Tibial artery (tissue), 4 donors: ENCODE measurements around the gene LRCH2.

Experiments used
- DNase-seq, 2 donors: peaks; one replicate each; pipeline ENCODE4 v3.0.0-alpha.2; 2019
- H3K27ac ChIP-seq, 2 donors: fragments of 200-600 bp; sonication (generic) in 1 of 2; 1 replicate in 1 of 2; 2 replicates in 1 of 2; pipeline ENCODE4 v1.5.1; 2018 to 2019; ENCODE audit warnings: mild to moderate bottlenecking in 1 of 2
- H3K27me3 ChIP-seq, 2 donors: fragments of 200-600 bp; sonication (generic) in 1 of 2; one replicate each; pipeline versions ENCODE4 v1.5.1 to v1.6.0; 2016 to 2019
- H3K36me3 ChIP-seq, 3 donors: fragments of 200-600 bp; sonication (generic) in 2 of 3; one replicate each; pipeline ENCODE4 v1.5.1; 2016 to 2019; ENCODE audit warnings: mild to moderate bottlenecking in 2 of 3
- H3K4me1 ChIP-seq, 4 donors: fragments of 200-600 bp; sonication (generic) in 2 of 4; 1 replicate in 3 of 4; 2 replicates in 1 of 4; pipeline ENCODE4 v1.5.1; 2016 to 2019
- H3K4me3 ChIP-seq, 2 donors: fragments of 200-600 bp; sonication (generic) in 1 of 2; 1 replicate in 1 of 2; 2 replicates in 1 of 2; pipeline ENCODE4 v1.5.1; 2018 to 2019; ENCODE audit warnings: mild to moderate bottlenecking in 2 of 2
- H3K9me3 ChIP-seq, 3 donors: fragments of 200-600 bp; sonication (generic) in 1 of 3; one replicate each; pipeline ENCODE4 v1.5.1; 2016 to 2019
- CTCF ChIP-seq, 2 experiments: fragments of 200-600 bp in 1 of 2; fragments of 450-650 bp in 1 of 2; IDR thresholded peaks; one replicate each; pipeline ENCODE4 v1.5.1; 2017 to 2019; ENCODE audit warnings: antibody characterized with exemption in 2 of 2, mild to moderate bottlenecking in 1 of 2, moderate library complexity in 1 of 2
- intact Hi-C: fragments of 100-400 bp; cut with DNase I; formaldehyde crosslinking; loops from one replicate; pipeline ENCODE4 v1.15.0; 2023; ENCODE audit warnings: low total_unique reads

LRCH2 gene

GRCh38 chrX:115183980-115184379 is 49.9 kb downstream of the LRCH2 start:
- intact Hi-C loops: no loop called here
- no peaks in the 10 kb centered on the region for H3K36me3 ChIP-seq
- no peak overlapping the region for H3K4me3 ChIP-seq
- TF ChIP-seq CTCF (IDR thresholded peaks at IDR 0.05): no peak
- DNase-seq: no peak
- no peaks in the 10 kb centered on the region for H3K4me1 ChIP-seq
- no peak overlapping the region for H3K27ac ChIP-seq
- H3K27me3 ChIP-seq: no peaks in the 10 kb centered on the region
- no peaks in the 10 kb centered on the region for H3K9me3 ChIP-seq

- no peaks in the 10 kb centered on the region for H3K36me3 ChIP-seq
- no peaks in the 10 kb centered on the region for H3K4me1 ChIP-seq
- H3K27me3 ChIP-seq: no peaks in the 10 kb centered on the region
- no peaks in the 10 kb centered on the region for H3K9me3 ChIP-seq
- H3K4me3 ChIP-seq: no peak overlapping the region
- H3K27ac ChIP-seq: no peak overlapping the region
- no peak for TF ChIP-seq CTCF (IDR thresholded peaks at IDR 0.05)
- intact Hi-C loops: no loop called here
- no peak for DNase-seq
Observed at GRCh38 chrX:115178473-115178872, 55.4 kb downstream of the LRCH2 start.

GRCh38 chrX:115177932-115178331 is 56.0 kb downstream of the LRCH2 start:
- Histone ChIP-seq H3K9me3 (no peaks in the 10 kb centered on the region), H3K4me3 (no peak overlapping the region), H3K27me3 (no peaks in the 10 kb centered on the region), H3K4me1 (no peaks in the 10 kb centered on the region), H3K36me3 (no peaks in the 10 kb centered on the region), H3K27ac (no peak overlapping the region)
- no peak for TF ChIP-seq CTCF (IDR thresholded peaks at IDR 0.05)
- no peak for DNase-seq
- intact Hi-C loops: no loop called here

GRCh38 chrX:115174548-115174947 is 59.3 kb downstream of the LRCH2 start:
- intact Hi-C loops: no loop called here
- Histone ChIP-seq H3K4me3 (no peak overlapping the region), H3K9me3 (no peaks in the 10 kb centered on the region), H3K27ac (no peak overlapping the region), H3K36me3 (peaks cover 0 to 3% (median 0%) of the 10 kb centered on the region in 3 donors), H3K4me1 (no peaks in the 10 kb centered on the region), H3K27me3 (no peaks in the 10 kb centered on the region)
- TF ChIP-seq CTCF (IDR thresholded peaks at IDR 0.05): no peak
- no peak for DNase-seq

GRCh38 chrX:115173181-115173580 is 60.7 kb downstream of the LRCH2 start:
- H3K9me3 ChIP-seq: no peaks in the 10 kb centered on the region
- peaks cover 0 to 3% (median 0%) of the 10 kb centered on the region in 3 donors for H3K36me3 ChIP-seq
- intact Hi-C loops: no loop called here
- H3K27me3 ChIP-seq: no peaks in the 10 kb centered on the region
- TF ChIP-seq CTCF (IDR thresholded peaks at IDR 0.05): no peak
- H3K4me3 ChIP-seq: no peak overlapping the region
- no peak for DNase-seq
- H3K27ac ChIP-seq: no peak overlapping the region
- H3K4me1 ChIP-seq: no peaks in the 10 kb centered on the region

GRCh38 chrX:115147220-115147619 is 86.7 kb downstream of the LRCH2 start:
- Histone ChIP-seq H3K4me3 (no peak overlapping the region), H3K4me1 (no peaks in the 10 kb centered on the region), H3K27me3 (no peaks in the 10 kb centered on the region), H3K27ac (no peak overlapping the region), H3K9me3 (no peaks in the 10 kb centered on the region), H3K36me3 (no peaks in the 10 kb centered on the region)
- DNase-seq: no peak
- intact Hi-C loops: no loop called here
- peak in 1 of 2 experiments; percentile 41 for TF ChIP-seq CTCF (IDR thresholded peaks at IDR 0.05)
